Measurements from ENCODE around the gene STK39.

The STK39 gene

DNA sequence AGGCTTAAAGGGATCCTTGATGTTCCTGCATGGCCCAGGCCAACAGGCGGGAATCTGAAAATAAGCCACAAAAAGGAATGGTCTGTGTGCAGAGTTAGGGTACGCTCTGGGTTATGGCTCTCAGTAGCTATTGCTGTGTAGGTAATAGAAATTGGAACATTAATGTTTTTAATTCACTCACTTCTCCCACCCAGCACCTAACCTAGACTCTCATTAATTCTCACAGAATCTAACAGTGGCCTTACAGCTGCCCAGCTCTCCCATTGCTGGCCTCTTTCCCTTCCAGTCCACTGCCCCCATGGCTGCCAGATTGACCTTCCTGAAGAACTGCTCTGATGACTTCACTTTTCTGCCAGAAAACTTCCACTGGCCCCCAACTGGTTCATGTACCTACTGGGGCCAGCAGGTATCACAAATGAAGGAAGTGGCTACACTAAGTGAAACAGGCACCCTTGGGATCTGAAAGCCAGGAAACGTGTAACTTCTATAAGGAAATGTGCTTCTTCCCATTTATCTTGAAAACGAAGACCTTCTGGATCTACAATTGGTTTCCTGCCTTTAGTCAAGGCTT, 315.2 kb downstream of the STK39 start:
- DNase-seq (ENCODE audit: low spot score): no peak
- TF ChIP-seq CTCF (IDR thresholded peaks at IDR 0.05; ENCODE audit: extremely low read depth, missing control alignments): no peak

GRCh38 chr2:167929484-167929883, 317.9 kb downstream of the STK39 start:
- no peak for TF ChIP-seq CTCF (IDR thresholded peaks at IDR 0.05; ENCODE audit: extremely low read depth, missing control alignments)
- DNase-seq (ENCODE audit: low spot score): no peak

GRCh38 chr2:167928434-167928833, 319.0 kb downstream of the STK39 start:
- no peak for TF ChIP-seq CTCF (IDR thresholded peaks at IDR 0.05; ENCODE audit: extremely low read depth, missing control alignments)
- no peak for DNase-seq (ENCODE audit: low spot score)

GRCh38 chr2:167925758-167926157, 321.6 kb downstream of the STK39 start:
- no peak for DNase-seq (ENCODE audit: low spot score)
- no peak for TF ChIP-seq CTCF (IDR thresholded peaks at IDR 0.05; ENCODE audit: extremely low read depth, missing control alignments)

GRCh38 chr2:167924556-167924955, 322.8 kb downstream of the STK39 start:
- no peak for TF ChIP-seq CTCF (IDR thresholded peaks at IDR 0.05; ENCODE audit: extremely low read depth, missing control alignments)
- DNase-seq (ENCODE audit: low spot score): no peak

DNA sequence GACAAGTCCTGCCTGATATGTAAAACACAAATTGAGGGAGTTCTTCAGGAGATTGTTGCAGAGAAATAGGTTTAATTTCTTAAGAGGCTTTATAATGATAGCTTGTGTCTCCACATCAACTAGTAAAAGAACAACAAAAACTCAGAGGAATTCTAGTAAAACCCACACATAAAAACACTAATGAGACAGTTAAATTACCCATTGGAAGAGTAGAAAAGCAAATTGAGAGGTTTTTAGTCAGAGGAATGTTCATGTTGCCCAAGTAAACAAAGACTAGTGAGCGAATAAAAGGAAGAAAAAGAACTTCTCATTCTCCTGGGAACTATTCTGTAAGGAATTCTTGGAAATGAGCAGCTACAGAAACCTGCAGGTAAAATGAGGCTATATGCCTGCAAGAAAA, 330.6 kb downstream of the STK39 start:
- no peak for TF ChIP-seq CTCF (IDR thresholded peaks at IDR 0.05; ENCODE audit: extremely low read depth, missing control alignments)
- DNase-seq (ENCODE audit: low spot score): no peak

DNA sequence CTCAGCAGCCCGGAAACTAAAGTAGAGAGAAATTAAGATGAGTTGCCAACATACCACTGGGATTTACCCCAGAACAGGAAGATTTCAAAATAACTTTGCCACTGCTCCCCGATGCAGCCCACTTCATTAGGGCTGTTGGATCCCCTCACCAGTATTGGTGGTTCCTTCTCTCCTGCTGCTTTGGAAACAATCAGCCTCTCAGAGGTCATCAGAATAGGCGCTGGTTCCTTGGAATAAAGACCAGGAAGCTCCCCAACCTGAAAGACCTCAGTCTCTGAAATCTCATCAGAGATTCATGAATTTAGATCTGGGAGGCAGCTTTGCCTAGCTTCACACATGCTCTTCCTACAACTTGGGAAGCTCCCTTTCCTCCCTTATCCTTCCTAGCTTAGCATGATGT, 332.4 kb downstream of the STK39 start:
- no peak for DNase-seq (ENCODE audit: low spot score)
- TF ChIP-seq CTCF (IDR thresholded peaks at IDR 0.05; ENCODE audit: extremely low read depth, missing control alignments): no peak

Data from GM20000 (cell line).